ENCODE results near the gene CENPB.
A peak's percentile ranks its signal among the peaks of the same experiment; 100 is the strongest.

The CENPB gene

GRCh38 chr20:3798373-3798768 lies 11.8 kb upstream of the CENPB start:
- DNase-seq (ENCODE audit: low read depth) = no peak
- no peak for TF ChIP-seq CTCF (IDR thresholded peaks at IDR 0.05; ENCODE audit: control insufficient read depth, insufficient read depth, low read depth, low read length, missing control alignments)
- H3K4me3 ChIP-seq (ENCODE audit: control insufficient read depth, low read depth, low read length) = no peak overlapping the region; the same call in 1 of the 2 replicates

DNA sequence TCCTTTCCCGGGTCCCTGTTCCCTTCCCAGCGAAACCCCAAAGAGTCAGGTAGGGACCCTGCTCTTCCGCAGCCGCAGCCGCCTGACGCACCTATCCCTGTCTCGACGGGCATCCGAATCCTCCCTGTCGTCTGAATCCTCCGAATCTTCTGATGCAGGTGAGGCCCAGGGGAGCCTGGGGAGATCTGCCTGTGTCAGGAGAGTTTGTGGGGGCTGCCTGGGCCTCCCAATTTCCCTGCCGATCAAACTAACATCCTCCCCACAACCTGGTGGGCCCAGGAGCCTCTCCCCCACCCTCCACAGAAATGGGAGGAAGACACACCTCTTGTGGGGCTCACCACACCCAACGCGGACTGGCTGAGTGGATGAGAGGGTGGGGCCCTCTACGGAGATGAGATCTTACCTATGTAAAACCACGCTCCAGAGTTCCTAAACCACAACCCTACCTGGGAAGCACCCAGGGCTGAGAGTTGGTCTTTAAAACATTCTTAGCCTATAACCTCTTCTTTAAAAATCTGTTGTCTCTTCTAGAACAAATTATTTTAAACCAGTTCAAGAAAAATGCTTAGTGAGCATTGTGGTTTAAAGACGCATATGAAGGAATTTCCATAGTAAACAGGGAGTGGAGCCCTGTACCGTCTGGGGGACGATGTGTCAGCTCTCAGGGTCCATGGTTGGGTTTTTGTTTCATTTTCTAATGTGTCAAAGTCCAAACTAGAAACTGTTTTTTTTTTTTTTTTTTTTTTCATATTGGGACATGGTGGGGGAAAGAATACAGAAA lies 11.2 kb upstream of the CENPB start:
- H3K4me3 ChIP-seq (ENCODE audit: control insufficient read depth, low read depth, low read length) = peak overlapping the region; percentile 79
- no peak for DNase-seq (ENCODE audit: low read depth)
- no peak for TF ChIP-seq CTCF (IDR thresholded peaks at IDR 0.05; ENCODE audit: control insufficient read depth, insufficient read depth, low read depth, low read length, missing control alignments)

DNA sequence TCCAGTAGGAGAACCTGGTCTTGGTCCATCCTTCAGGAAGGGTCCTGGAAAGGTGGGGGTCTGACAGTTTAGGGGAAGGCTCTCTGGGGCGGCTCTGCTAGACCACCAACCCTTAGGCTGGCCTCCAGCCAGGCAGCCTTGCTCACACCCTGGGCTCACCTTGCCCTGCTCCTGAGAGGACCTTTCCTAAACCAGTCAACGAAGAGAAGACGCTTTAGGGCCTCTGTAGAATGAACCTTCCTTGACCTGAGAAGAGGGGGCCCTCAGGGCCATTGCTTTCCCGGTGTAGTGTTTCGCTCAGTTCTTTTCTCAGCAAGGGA lies 10.6 kb upstream of the CENPB start:
- no peak for TF ChIP-seq CTCF (IDR thresholded peaks at IDR 0.05; ENCODE audit: control insufficient read depth, insufficient read depth, low read depth, low read length, missing control alignments)
- peak overlapping the region; percentile 79 for H3K4me3 ChIP-seq (ENCODE audit: control insufficient read depth, low read depth, low read length)
- DNase-seq (ENCODE audit: low read depth) = no peak

DNA sequence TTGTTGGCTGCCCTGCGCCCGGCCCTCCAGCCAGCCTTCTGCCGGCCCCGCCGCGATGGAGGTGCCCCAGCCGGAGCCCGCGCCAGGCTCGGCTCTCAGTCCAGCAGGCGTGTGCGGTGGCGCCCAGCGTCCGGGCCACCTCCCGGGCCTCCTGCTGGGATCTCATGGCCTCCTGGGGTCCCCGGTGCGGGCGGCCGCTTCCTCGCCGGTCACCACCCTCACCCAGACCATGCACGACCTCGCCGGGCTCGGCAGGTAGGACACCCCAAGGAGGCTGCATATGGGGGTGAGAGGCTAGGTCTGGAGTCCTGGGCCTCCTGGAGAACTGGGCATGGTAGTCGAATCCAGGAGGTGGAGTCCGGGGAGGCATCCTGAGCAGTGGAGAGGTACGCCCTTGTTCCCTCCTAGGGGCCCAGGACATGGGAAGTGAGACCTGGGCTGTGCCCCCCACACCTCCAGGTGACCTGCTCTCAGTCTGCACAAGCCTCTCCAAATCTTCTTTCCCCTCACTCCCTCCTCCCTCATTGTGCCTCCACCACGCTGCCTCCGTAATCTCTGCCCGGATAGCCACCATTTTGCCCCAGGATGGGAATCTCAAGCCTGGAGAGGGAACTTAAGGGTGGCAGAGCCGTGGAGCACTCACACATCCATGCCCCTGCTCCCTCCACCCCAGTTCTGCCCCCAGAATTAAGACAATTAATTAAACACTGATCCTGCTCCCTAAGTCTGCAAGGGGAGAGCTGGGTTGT lies 10.1 kb upstream of the CENPB start:
- TF ChIP-seq CTCF (IDR thresholded peaks at IDR 0.05; ENCODE audit: control insufficient read depth, insufficient read depth, low read depth, low read length, missing control alignments) = no peak
- peak overlapping the region; percentile 79 for H3K4me3 ChIP-seq (ENCODE audit: control insufficient read depth, low read depth, low read length)
- no peak for DNase-seq (ENCODE audit: low read depth)

DNA sequence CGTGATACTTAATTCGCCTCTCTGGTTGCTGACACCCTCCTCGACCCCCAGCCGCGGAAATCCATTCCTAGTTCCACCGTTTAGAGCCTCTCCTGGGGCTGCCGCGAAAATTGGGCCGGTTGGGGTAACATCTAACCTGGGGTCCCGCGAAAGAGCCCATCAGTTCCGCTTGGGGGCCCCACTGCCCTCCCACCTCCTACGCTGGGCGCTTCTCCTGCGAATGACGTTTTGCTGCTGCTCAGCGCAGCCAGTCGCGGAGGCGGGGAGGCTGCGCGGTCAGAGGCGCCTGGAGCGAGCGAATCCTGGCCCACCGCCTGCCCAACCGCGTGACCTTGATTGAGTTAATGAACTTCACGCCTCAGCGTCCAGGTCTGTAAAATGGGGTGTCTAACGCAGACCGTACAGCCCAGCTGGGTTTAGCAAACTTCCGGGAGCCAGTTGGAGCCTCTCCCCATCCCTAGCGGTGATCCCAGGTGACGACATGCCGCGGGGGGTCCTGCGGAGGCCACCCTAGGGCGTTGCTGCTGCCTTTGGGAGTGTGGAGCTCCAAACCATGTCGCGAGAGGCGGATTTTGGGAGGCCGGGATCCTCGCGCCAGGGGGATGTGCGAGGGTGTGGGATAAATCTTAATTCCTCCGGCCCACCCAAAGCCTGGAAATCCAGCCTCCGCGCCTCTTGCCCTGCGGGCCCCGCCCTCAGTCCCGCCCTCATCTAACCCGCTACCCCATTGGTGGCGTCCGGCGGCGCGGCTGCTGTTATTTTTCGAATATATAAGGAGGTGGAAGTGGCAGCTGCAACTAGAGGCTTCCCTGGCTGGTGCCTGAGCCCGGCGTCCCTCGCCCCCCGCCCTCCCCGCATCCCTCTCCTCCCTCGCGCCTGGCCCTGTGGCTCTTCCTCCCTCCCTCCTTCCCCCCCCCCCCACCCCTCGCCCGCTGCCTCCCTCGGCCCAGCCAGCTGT lies 9.2 kb upstream of the CENPB start, which contains the start of gene CDC25B:
TSS of gene CDC25B (plus strand) at position 800 of the 958 bp plus-strand sequence. CDS start 222 bp downstream, outside the sequence.
- peak within 1 kb of the TSS; percentile 79 for H3K4me3 ChIP-seq (ENCODE audit: control insufficient read depth, low read depth, low read length)
- TF ChIP-seq CTCF (IDR thresholded peaks at IDR 0.05; ENCODE audit: control insufficient read depth, insufficient read depth, low read depth, low read length, missing control alignments) = peak; percentile 45
- peak; percentile 59 for DNase-seq (ENCODE audit: low read depth)
